Hindlimb muscle (tissue), 1 donor: ENCODE data around the gene THSD7A. TPM values are rescaled to one million over a fixed set of nuclear protein-coding genes. Genes with fewer than 3 reads are reported as not detected.

ENCODE experiments used
- DNase-seq: peaks from one replicate; pipeline ENCODE4 v3.0.0-alpha.2; 2013
- polyA plus RNA-seq: library from polyadenylated mRNA; unstranded; fragments of 120-200 nt; gene quantifications from one replicate; pipeline ENCODE4 v1.2.1, GENCODE V29; 2013; ENCODE audit not compliant: insufficient read length

The THSD7A gene
- polyA plus RNA-seq, 1 donor: 3.8 TPM

DNA sequence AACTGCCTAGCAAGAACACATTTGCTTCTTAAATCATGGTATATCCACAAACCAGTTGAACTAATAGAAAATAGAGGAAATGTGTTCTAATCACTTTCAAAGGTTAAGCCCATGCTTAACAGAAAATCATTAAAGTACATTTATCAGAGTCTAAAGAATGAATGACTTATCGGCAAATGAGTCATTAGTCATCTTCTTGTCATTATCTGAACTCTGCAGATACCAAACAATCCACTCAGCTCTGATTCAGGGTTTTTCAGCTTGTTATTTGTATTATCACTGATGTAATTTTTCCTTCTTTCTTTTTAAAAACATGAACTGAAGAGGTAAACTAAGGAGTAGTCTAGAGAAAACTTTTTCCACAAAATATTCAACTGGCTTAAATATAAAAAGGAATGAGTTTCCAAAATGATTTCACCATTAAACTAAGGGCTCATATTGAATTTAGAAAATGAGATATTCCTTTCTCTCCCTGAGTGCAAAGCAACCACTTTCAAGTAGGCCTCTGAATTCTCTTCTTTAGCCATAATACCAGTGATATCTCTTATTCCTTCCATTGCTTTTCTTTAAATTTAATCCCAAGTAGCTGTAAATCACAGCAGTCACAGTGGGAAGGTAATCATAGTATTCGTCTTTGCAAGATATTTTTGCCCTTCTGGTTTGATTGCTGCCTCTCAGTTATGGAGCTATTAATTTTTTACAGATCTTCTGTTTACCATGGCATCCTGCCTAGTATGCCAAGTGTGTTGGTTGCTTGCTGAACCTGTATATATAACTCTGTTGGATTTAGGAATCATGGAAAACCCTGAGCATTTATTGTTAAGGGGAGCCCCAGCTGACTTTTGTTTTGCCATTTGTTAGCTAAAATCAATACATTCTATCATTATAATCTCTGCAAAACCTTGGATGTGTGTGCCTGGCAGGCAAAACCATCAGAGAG lies 125.1 kb downstream of the THSD7A start:
- DNase-seq: no peak

DNA sequence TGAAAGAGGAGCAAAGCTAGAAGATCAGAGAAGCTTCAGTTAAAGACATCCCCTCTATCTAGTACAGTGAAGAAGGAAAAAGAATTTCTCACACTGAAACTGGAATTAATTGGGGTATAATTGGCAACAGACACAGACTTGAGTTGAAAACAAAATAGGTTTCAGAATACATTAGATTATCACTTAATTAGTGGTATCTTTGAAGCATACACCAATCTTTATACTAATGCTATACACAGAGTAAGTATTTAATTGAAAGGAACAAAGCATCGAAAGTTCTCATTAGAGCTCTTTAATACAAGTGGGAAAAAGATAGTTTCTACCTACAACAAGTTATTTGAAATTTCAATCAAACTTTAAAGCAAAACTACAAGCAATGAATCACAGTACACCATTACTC lies 128.2 kb downstream of the THSD7A start:
- DNase-seq: no peak

DNA sequence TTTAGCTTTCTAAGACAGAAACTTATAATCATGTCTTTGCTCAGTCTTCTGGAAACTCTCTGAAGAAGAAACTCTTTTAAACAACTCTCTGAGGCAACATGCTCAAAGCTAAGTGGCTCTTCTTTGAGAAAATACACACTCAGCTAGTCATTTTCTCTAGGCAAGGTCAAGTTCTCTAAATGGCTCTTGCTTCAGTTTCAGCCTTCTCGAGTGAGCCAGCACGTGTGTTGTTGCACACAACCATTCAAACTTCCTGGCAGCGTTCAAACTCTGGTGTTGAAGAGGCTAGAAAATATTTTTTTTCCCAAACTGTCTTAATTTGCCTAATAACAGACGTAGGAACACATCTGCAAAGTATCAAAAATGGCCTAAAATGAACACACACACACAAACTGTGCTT lies 129.1 kb downstream of the THSD7A start:
- DNase-seq: no peak

DNA sequence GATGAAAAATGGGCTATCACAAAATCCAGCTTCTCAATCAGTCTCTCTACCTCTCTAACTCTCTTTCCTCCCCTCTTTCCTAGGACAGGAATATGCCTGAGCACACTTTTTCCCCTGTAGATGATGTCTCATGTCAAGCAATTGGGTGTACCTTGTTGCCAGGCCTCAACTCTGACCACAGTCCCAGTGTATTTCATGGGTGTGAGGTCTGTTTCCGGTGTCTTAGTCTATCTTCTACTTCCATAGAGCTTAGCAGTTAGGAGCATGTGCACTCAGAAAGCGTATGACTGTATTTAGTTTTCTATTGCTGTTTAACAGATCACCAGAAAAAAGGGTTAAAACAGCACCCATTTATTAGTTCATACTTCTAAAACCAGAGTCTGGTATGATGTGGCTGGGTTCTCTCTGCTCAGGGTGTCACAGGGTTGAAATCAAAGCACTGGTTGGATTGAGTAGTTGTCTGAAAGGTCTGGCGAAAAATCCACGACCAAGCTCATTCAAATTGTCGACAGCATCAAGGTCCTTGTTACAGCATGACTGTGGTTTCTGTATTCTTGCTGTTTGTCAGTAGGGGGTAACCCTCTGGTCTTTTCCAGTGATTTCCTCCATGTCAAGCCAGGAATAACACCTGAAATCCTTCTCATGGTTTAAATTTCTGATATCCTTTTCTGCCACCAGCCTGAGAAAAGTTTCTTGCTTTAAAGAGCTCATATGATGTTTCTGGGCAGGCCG lies 130.0 kb downstream of the THSD7A start:
- DNase-seq: no peak

DNA sequence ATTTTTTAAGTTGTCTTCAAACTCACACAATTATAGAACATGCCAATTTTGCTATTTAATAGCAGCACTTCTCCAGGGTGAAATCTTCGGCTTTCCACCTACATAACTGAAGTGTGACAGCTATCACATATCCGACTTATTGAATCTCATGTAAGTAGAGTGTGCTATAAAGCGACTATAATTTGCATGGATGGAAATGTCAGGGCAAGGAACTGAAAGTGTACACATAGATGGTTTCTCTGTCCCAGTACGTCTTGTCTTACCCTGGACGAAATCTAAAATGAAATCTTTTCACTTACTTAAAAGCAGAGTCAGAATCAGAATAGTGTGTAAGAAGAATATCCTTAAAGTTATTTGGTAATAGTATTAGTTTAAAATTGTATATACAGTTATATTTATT lies 132.3 kb downstream of the THSD7A start:
- no peak for DNase-seq

DNA sequence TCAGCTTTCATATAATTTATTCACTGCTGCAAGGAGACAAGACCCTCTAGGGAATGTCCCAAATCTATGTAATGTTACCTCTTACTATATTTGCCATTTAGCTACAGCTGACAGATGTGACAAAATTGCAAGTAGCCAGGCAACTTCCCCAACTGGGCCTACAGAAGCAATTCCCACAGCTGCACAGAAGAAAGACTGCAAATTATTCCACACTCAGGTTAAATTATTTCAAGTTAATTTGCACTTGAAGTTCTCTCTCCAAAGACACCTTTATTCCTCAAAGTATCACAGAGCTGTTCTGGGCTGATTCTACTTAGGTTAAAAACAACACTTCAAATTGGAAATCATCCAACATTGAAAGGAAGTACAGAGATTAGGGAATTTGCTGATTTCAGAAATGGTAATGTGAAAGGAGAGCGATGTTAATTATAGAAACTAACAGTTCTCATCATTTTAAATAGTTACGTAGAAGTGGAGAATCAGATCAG lies 133.6 kb downstream of the THSD7A start:
- peak; percentile 8 for DNase-seq

DNA sequence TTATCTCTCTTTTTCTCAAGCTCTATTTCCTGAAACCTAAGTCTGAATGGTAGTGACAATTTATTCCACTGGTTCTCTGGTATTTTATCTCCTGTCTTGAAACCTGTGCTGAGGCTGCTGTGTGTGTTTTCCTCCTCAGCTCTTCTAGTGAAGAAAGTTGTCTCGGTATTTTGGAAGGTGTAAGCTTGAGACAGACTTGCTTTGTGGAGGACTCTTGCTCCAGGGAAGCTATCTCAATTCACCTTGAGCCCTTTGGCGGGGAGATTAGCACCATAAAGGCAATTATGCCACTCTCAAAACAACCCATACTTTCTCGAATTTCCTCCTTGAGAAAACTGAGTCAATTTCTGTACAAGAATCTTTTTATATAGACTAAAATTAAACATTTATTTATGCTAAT lies 141.6 kb downstream of the THSD7A start:
- DNase-seq: no peak

DNA sequence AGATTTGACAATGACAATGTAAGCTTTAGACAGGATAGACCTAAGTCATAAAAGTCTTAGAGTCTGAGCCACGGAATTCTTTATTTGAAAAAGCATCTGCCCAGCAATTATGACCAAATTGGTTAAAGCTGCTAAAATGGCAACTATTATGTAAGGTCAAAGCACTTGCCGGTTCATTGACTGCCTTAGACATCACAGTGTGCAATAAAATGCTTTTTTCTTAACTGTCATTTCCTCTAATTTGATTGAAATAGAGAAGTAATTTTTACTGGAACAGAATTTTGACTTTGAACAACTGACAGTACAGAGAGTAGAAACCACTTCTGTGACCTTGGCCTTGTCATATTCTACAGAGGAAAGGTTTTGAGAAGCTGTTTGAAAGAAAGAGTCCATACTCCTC lies 142.9 kb downstream of the THSD7A start:
- DNase-seq: no peak

DNA sequence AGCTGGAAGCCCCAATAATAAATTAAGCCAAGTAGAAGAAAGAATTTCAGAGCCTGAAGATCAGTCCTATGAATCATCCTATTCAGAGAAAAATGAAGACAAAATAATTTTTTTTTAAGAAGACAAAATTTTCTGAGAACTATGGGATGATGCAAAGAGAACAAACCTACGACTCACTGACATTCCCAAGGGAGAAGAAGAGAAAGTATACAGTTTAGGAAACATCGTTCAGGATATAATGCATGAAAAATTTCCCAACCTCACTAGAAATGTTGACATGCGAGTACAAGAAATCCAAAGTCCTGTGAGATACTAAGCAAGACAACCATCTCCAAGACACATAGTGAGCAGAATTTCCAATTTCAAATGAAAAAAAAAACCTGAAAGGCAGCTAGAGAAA lies 150.5 kb downstream of the THSD7A start:
- DNase-seq: no peak

DNA sequence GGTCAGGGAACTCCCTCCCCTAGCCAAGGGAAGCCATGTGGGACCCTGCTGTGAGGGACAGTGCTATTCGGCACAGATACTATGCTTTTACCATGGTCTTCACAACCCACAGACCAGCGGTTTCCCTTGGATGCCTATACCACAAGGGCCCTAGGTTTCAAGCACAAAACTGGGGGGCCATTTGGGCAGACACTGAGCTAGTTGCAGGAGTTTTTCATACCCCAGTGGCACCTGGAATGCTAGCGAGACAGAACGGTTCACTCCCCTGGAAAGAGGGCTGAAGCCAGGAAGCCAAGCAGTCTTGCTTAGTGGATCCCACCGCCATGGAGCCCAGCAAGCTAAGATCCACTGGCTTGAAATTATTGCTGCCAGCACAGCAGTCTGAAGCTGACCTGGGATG lies 156.8 kb downstream of the THSD7A start:
- DNase-seq: no peak

DNA sequence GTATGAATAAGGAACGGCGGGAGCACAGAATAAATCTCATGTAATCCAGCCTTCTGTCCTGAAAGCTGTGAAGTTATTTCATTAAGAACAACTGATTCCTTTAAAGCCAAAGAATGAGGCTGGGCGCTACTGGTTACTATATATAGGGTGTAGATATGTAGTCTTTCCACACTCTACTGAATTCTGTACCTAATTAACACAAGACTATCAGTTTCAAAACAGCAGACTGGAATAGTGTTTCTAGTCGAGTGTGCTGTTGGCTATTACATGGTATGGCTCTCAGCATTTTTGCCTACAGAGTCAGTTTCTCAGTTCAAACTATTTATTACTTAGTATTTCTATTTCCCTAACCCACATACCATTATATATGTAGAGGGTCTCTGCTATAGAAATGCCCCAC lies 163.3 kb downstream of the THSD7A start:
- no peak for DNase-seq

DNA sequence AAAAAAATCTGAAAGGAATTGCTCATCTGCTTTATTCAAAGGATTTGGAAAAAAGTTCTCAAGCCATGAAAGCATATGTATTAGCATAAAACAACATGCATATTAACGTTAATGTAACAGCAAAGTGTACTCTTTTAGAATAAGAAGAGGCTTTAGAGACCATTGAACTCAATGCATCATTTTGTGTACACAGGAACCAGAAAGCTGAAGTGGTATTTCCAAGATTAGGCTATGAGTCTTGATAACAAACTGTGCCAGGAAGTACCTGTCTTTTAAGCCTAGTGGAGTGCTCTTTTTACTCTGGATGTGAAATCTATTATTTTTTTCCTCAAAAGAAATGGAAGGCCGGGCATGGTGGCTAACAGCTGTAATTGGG lies 164.2 kb downstream of the THSD7A start:
- DNase-seq: no peak

DNA sequence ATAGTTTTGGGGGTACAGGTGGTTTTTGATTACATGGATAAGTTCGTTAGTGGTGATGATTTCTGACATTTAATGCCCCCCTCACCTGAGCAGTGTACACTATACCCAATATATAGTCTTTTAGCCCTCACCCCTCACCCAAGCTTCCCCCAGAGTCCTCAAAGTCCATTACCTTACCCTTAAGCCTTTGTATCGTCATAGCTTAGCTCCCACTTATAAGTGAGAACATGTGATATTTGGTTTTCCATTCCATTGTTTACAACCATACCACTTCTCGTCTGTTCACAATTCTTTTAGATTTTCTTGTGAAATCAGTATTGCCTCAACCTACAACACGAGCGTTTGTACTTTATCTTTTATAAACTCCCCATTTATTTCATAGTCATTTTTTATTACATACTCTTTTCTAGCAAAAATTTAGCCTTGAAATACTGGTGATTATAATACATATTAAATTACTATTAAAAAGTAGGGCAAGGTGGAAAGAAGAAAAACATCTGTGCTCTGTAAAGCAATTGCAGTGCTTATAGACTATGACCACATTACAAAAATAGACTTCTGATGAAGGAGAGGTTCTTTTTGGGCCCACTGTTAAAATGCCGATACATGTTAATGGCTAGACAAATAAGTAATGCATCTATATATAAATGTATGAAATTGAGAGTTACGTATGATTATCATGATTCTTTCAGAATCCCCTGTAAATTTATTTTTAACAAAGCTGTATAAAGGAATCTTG lies 164.8 kb downstream of the THSD7A start:
- no peak for DNase-seq

DNA sequence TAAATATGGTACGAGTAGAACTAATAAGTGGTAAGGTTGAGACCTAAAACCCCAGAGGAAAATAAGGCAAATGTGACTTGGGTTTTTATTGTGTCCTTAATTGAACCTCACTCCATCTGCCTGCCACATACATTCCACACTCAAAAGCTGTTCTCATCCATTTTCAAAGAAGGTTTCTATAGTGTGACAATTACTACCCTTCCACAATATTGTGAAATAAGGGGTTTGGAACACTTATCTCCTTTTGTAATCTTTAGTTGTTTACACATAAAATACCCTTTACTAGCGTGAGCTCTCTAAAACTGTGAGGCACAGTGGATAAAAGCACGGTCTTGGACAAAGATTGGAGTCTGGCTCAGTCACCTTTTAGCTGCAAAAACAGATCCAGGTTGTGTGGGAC lies 166.6 kb downstream of the THSD7A start:
- DNase-seq: no peak

DNA sequence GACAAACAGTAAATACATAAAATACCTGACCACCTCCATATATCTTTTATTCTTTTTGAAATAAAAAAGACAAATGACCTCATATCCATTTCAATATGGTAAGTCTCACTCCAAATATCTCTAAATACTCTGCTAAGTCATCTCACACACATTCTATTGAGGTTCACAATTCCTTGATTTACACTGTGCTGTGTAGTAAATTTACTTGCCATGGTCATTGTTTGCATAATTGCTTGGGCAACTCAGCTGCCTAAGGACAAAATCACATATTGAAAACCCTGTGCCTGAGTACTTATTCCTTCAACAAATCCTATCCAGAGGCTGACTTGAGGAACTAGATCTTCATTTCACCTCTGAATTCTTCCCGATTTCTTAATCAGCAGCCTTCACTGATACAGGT lies 176.4 kb downstream of the THSD7A start:
- DNase-seq: no peak

DNA sequence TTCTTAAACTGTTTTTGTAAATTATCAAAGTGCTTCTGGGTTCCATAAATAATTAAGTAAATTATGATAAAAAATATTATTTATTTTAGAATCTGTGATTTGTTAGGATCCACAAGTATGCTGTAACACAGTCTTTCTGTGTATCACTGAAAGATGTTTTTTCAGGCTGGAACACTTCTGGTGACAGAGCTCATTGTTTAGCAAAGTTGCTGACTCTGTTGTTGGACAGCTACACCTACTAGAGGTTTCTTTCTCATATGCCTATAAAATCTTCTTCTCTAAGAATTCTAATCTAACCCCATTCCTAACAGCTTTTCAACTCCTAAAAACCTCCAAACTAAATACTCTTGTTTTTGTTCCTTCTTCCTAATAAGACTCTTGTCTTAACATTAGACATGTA lies 176.8 kb downstream of the THSD7A start:
- no peak for DNase-seq

DNA sequence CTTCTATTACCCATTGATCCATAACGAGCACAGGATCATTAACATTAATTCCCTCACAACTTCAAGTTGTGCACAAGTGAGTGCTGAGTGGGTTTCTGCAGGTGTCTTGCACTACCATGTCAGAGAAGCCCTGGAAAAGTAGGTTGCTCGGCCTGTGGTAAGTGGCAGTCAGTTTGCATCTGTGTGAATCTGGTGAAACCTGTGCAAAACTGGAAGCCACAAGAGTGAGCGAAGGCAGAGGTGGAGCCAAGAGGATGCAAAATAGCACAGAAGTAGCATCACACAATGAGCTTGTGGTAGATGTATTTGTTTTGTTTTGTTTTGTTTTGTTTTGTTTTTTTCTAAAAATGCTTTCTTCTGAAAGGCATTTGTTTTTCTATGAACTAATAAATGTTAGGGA lies 181.5 kb downstream of the THSD7A start:
- no peak for DNase-seq

DNA sequence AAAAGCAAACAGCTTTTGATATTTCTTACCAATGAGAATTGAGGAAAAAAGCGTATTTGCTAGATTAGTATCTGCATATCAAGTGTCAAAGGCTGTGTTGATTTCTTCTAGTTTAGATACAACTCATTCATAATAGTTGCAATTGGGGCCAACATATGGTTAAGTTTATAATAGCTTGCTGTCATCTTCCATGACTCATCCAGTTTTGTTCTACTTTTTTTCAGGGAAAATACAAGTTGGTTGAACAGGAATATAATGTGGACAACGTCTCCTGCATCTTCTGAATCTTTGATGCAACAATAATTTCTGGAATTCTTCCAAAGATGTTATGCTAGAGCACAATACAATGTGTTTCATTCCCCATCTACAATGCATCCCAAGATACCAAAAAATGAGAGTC lies 182.0 kb downstream of the THSD7A start:
- no peak for DNase-seq

DNA sequence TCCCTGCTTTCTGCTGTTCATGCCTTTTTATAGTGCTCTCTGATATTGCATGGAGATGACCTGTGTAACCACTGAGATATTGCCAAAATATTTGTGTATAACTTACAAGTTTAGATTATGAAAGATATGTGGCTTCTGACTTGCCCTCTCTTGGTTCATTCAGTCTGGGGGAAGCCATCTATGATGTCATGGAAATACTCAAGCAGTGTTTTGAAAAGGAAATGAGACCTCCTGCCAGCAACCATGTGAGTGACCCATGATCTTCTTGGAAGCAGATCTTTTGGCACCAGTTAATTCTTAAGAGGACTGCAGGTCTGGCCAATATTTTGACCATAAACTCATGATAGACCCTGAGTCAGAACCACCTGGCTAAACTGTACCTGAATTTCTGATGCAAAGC lies 183.0 kb downstream of the THSD7A start:
- DNase-seq: no peak

DNA sequence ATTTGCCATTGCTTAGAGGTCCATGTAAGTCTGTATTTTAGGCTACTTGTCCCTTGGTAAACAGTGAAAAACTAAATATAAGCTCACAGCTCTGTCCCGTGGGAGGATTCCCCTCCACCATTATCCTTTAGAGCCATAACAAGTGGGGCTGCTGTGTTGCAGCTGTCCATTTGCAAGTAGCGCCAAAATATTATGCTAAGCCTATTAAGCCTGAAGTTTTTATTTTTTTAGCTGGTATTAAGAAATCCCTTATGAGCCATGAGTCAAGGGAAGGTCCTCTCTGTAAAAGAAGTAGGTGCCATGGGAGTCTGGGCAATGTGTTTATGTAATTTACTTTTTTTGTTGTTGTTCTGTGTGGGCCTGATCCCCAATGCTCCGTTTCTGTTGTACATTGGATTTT lies 183.9 kb downstream of the THSD7A start:
- no peak for DNase-seq

DNA sequence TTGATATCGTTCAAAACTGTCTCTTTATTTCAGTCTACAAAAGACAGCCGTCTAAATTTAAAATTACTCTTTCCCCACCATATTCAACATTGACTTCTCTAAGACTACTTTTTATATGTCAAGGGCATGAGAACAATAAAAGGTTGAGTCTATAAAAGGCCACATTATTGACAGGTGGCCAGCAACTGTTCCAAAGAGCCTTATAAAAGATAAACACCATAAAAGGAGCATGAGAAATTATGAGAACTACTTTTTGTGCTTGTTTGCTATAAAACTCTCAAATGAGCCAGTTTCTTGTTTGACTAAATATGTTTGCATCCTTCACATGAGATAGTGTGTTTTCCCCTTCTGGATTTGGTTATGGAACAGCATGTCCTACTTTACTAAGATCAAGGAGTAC lies 189.2 kb downstream of the THSD7A start:
- DNase-seq: no peak

DNA sequence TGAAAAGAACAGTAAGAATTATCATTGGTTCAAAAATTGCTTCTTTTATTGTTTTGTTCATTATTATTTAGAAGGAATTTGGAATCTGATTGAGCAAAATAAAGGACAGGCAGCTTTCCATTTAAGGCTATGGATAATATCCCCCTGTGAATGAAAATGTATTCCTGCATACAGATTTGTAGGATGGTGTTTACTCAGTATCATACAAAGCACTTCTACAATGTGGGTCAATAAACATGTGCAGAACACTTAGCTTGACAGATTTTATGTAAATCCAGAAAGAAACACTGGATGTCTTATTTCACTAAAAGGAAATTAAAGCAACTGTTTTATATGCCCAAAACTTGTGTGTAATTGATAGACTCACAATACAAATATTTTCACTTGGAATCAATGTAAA lies 189.7 kb downstream of the THSD7A start:
- DNase-seq: no peak
